ENCODE results near the gene PFDN1. TPM values are rescaled to one million over a fixed set of nuclear protein-coding genes. Genes with fewer than 3 reads are reported as not detected.
A peak's percentile ranks its signal among the peaks of the same experiment; 100 is the strongest.

The PFDN1 gene
- total RNA-seq, 1 experiment from 2014 or later: 91.9 TPM

- peaks cover 41% of the 10 kb centered on the region for H3K4me1 ChIP-seq (ENCODE audit: insufficient read depth, low read length)
- H3K27me3 ChIP-seq (ENCODE audit: low read length): no peaks in the 10 kb centered on the region
- ATAC-seq: no peak
- intact Hi-C loops (cut with micrococcal nuclease): loop anchor here (5.0 kb wide), 1 partner anchor 172 kb away; the partner anchor contains the start of gene CYSTM1
- no peak overlapping the region for H2AFZ ChIP-seq (ENCODE audit: low read length)
- no peak for TF ChIP-seq EZH2 (IDR thresholded peaks at IDR 0.05; ENCODE audit: low read length, unreplicated experiment)
- TF ChIP-seq CTCF (conservative IDR thresholded peaks at IDR 0.05; ENCODE audit: low read depth, low read length): no peak
- no peak for TF ChIP-seq EZH2phosphoT487 (IDR thresholded peaks at IDR 0.05; ENCODE audit: borderline replicate concordance, low read length)
- no peaks in the 10 kb centered on the region for H3F3A ChIP-seq (ENCODE audit: low read length, unreplicated experiment)
- H3K4me2 ChIP-seq (ENCODE audit: low read length): peak overlapping the region; percentile 97
- H3K4me3 ChIP-seq (ENCODE audit: low read length): no peak overlapping the region
- BruUV-seq (replicated peaks): no TSS peak
- no peak overlapping the region; the same call in 1 of the 2 replicates for H3K9ac ChIP-seq (ENCODE audit: low read length)
- peaks cover 2% of the 10 kb centered on the region; the same call in 1 of the 2 replicates for H3K36me3 ChIP-seq (ENCODE audit: low read depth, low read length)
- CTCF ChIA-PET: no interaction called here
- peak overlapping the region; percentile 61 for H3K27ac ChIP-seq (ENCODE audit: low read length)
- peaks cover 23% of the 10 kb centered on the region for H3K79me2 ChIP-seq (ENCODE audit: low read length)
- POLR2A ChIA-PET (ENCODE audit: unreplicated experiment): no interaction called here
- no peaks in the 10 kb centered on the region for H3K9me3 ChIP-seq (ENCODE audit: low read length)
- H3K9me2 ChIP-seq (replicated peaks; ENCODE audit: low read length): no peaks in the 10 kb centered on the region
- H4K20me1 ChIP-seq (ENCODE audit: low read length): peaks cover 13% of the 10 kb centered on the region
- peak; percentile 76 for DNase-seq
These were observed 46.3 kb upstream of the PFDN1 start for GRCh38 chr5:140349244-140349643.

GRCh38 chr5:140348104-140348503, 45.2 kb upstream of the PFDN1 start:
- DNase-seq (peak; percentile 53), ATAC-seq (no peak)
- POLR2A ChIA-PET (ENCODE audit: unreplicated experiment): no interaction called here
- Histone ChIP-seq H3F3A (ENCODE audit: low read length, unreplicated experiment) (no peaks in the 10 kb centered on the region), H3K4me2 (ENCODE audit: low read length) (peak overlapping the region; percentile 97), H3K27ac (ENCODE audit: low read length) (peak overlapping the region; percentile 61), H3K36me3 (ENCODE audit: low read depth, low read length) (peaks cover 11% of the 10 kb centered on the region), H3K4me3 (ENCODE audit: low read length) (no peak overlapping the region), H3K9me2 (replicated peaks; ENCODE audit: low read length) (no peaks in the 10 kb centered on the region), H3K4me1 (ENCODE audit: insufficient read depth, low read length) (peaks cover 53% of the 10 kb centered on the region), H3K9ac (ENCODE audit: low read length) (no peak overlapping the region), H3K79me2 (ENCODE audit: low read length) (peaks cover 34% of the 10 kb centered on the region), H4K20me1 (ENCODE audit: low read length) (peaks cover 21% of the 10 kb centered on the region), H3K27me3 (ENCODE audit: low read length) (no peaks in the 10 kb centered on the region), H3K9me3 (ENCODE audit: low read length) (no peaks in the 10 kb centered on the region), H2AFZ (ENCODE audit: low read length) (no peak overlapping the region)
- TF ChIP-seq EZH2 (IDR thresholded peaks at IDR 0.05; ENCODE audit: low read length, unreplicated experiment): no peak
- no peak for TF ChIP-seq EZH2phosphoT487 (IDR thresholded peaks at IDR 0.05; ENCODE audit: borderline replicate concordance, low read length)
- TF ChIP-seq CTCF (conservative IDR thresholded peaks at IDR 0.05; ENCODE audit: low read depth, low read length): no peak
- CTCF ChIA-PET: interaction anchor here (0.6 to 4.3 kb wide), 2 partner anchors 18 to 103 kb away, joined by 3 to 95 read pairs; no protein-coding TSS in a partner anchor
- no TSS peak for BruUV-seq (replicated peaks)
- intact Hi-C loops (cut with micrococcal nuclease): loop anchor here (5.0 kb wide), 1 partner anchor 171 kb away; the partner anchor contains the start of gene CYSTM1

GRCh38 chr5:140347360-140347759, 44.5 kb upstream of the PFDN1 start:
- Histone ChIP-seq H3F3A (ENCODE audit: low read length, unreplicated experiment) (no peaks in the 10 kb centered on the region), H2AFZ (ENCODE audit: low read length) (peak overlapping the region; percentile 78), H3K9me2 (replicated peaks; ENCODE audit: low read length) (no peaks in the 10 kb centered on the region), H3K4me1 (ENCODE audit: insufficient read depth, low read length) (peaks cover 60% of the 10 kb centered on the region), H3K79me2 (ENCODE audit: low read length) (peaks cover 42% of the 10 kb centered on the region), H3K36me3 (ENCODE audit: low read depth, low read length) (peaks cover 18% of the 10 kb centered on the region), H3K9me3 (ENCODE audit: low read length) (no peaks in the 10 kb centered on the region), H3K27ac (ENCODE audit: low read length) (peak overlapping the region; percentile 61), H3K9ac (ENCODE audit: low read length) (peak overlapping the region; percentile 88), H4K20me1 (ENCODE audit: low read length) (peaks cover 27% of the 10 kb centered on the region), H3K4me3 (ENCODE audit: low read length) (peak overlapping the region; percentile 98), H3K27me3 (ENCODE audit: low read length) (no peaks in the 10 kb centered on the region), H3K4me2 (ENCODE audit: low read length) (peak overlapping the region; percentile 97)
- DNase-seq: no peak
- no TSS peak for BruUV-seq (replicated peaks)
- ChIA-PET CTCF (interaction anchor here (0.6 to 4.3 kb wide), 13 partner anchors 8 to 169 kb away, joined by 3 to 95 read pairs (median 10); partner anchors contain the start of gene PFDN1), POLR2A (ENCODE audit: unreplicated experiment) (interaction anchor here (0.8 to 2.1 kb wide), 2 partner anchors 25 to 89 kb away, joined by 9 to 14 read pairs; no protein-coding TSS in a partner anchor)
- ATAC-seq: no peak
- TF ChIP-seq CTCF (conservative IDR thresholded peaks at IDR 0.05; ENCODE audit: low read depth, low read length) (no peak), EZH2 (IDR thresholded peaks at IDR 0.05; ENCODE audit: low read length, unreplicated experiment) (no peak), EZH2phosphoT487 (IDR thresholded peaks at IDR 0.05; ENCODE audit: borderline replicate concordance, low read length) (no peak)
- intact Hi-C loops (cut with micrococcal nuclease): loop anchor here (5.0 kb wide), 1 partner anchor 170 kb away; the partner anchor contains the start of gene CYSTM1
